Esophagus muscularis mucosa (tissue), 4 donors: ENCODE results near the gene TSNAX.

Experiments
- CTCF ChIP-seq, 3 experiments: fragments of 200-600 bp in 2 of 3; fragments of 450-650 bp in 1 of 3; sonication (generic) in 2 of 3; IDR thresholded peaks; one replicate each; pipeline ENCODE4 v1.5.1; 2017 to 2019; ENCODE audit warnings: antibody characterized with exemption in 3 of 3, mild to moderate bottlenecking in 2 of 3, moderate library complexity in 1 of 3
- EP300 ChIP-seq: sonication (generic); formaldehyde crosslinking; IDR thresholded peaks from one replicate; pipeline ENCODE4 v1.6.1; 2017; ENCODE audit warnings: antibody characterized with exemption
- POLR2A ChIP-seq: fragments of 450-650 bp; IDR thresholded peaks from one replicate; pipeline ENCODE4 v1.6.1; 2017; ENCODE audit warnings: antibody characterized with exemption, moderate library complexity, mild to moderate bottlenecking, low read depth

DNA sequence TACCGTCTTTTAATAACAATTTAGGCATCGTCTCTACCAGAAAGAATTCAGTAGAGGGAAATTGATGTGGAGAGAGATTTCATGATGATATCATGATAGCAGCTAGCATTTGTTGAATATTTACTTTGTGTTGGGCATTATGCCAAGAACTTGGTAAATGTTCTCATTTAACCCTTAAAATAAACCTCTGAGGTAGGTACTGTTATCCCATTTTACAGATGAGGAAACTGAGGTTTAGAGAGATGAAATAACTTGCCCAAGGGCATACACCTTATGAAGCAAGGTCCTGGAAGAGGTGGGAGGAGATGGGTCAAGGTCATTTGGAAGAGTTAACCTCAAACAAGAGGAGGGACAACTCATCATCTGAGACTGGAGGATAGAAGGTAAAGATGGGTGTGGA lies 34.8 kb downstream of the TSNAX start:
- TF ChIP-seq CTCF (IDR thresholded peaks at IDR 0.05), result no peak
- no peak for TF ChIP-seq POLR2A
- no peak for TF ChIP-seq EP300
